Fibroblast of skin of right quadriceps (primary cell): ENCODE data around the gene PTPRJ.

Experiments
- DNase-seq: peaks from one replicate; pipeline ENCODE4 v3.0.0-alpha.2; 2013

Gene PTPRJ

GRCh38 chr11:48043111-48043990 is 63.0 kb downstream of the PTPRJ start:
- DNase-seq = no peak

- DNase-seq = no peak
Observed at GRCh38 chr11:48043991-48044512, 63.7 kb downstream of the PTPRJ start.

GRCh38 chr11:48044577-48044976 is 64.2 kb downstream of the PTPRJ start:
- no peak for DNase-seq

- no peak for DNase-seq
Observed at GRCh38 chr11:48045536-48045935, 65.2 kb downstream of the PTPRJ start.

- peak; percentile 44 for DNase-seq
Observed at GRCh38 chr11:48047616-48048015, 67.3 kb downstream of the PTPRJ start.

- no peak for DNase-seq
Observed at GRCh38 chr11:48049036-48049435, 68.7 kb downstream of the PTPRJ start.

- no peak for DNase-seq
Observed at GRCh38 chr11:48050304-48050703, 69.9 kb downstream of the PTPRJ start.

GRCh38 chr11:48051217-48051830 is 71.0 kb downstream of the PTPRJ start:
- DNase-seq = no peak

- peak; percentile 75 for DNase-seq
Observed at GRCh38 chr11:48052183-48053044, 72.1 kb downstream of the PTPRJ start.

GRCh38 chr11:48054994-48055291 is 74.6 kb downstream of the PTPRJ start:
- DNase-seq = no peak

- DNase-seq = peak; percentile 46
Observed at GRCh38 chr11:48055292-48056132, 75.2 kb downstream of the PTPRJ start.

- no peak for DNase-seq
Observed at GRCh38 chr11:48056325-48057183, 76.2 kb downstream of the PTPRJ start.

- DNase-seq = no peak
Observed at GRCh38 chr11:48058064-48058463, 77.7 kb downstream of the PTPRJ start.

GRCh38 chr11:48058788-48059187 is 78.4 kb downstream of the PTPRJ start:
- no peak for DNase-seq

- DNase-seq = no peak
Observed at GRCh38 chr11:48062649-48063048, 82.3 kb downstream of the PTPRJ start.

GRCh38 chr11:48063424-48063978 is 83.1 kb downstream of the PTPRJ start:
- DNase-seq = peak; percentile 98

GRCh38 chr11:48064306-48064705 is 83.9 kb downstream of the PTPRJ start:
- peak; percentile 86 for DNase-seq

- peak; percentile 55 for DNase-seq
Observed at GRCh38 chr11:48066881-48067800, 86.8 kb downstream of the PTPRJ start.

- no peak for DNase-seq
Observed at GRCh38 chr11:48073031-48073861, 92.9 kb downstream of the PTPRJ start.
